Cardiac muscle cell (in vitro differentiated cells and primary cell): ENCODE measurements around the gene OAS1. TPM values are rescaled to one million over a fixed set of nuclear protein-coding genes. Genes with fewer than 3 reads are reported as not detected.

Experiments used
- DNase-seq, 2 donors: peaks; one replicate each; pipeline versions ENCODE4 v3.0.0 to v3.0.0-alpha.2; 2010 to 2017; ENCODE audit warnings: low read depth in 1 of 2, low spot score in 1 of 2
- H3K27ac ChIP-seq: fragments of 200-600 bp; sonication (generic); 2 replicates; pipeline ENCODE4 v1.5.1; 2016
- H3K27me3 ChIP-seq: fragments of 200-600 bp; sonication (generic); 2 replicates; pipeline ENCODE4 v1.6.0; 2016; ENCODE audit warnings: control low read depth
- H3K36me3 ChIP-seq: fragments of 200-600 bp; sonication (generic); 2 replicates; pipeline ENCODE4 v1.5.1; 2016; ENCODE audit warnings: control low read depth
- H3K4me1 ChIP-seq: fragments of 200-600 bp; sonication (generic); 2 replicates; pipeline ENCODE4 v1.8.1; 2017; ENCODE audit warnings: low read depth, mild to moderate bottlenecking, mixed run types
- H3K4me3 ChIP-seq: fragments of 200-600 bp; sonication (generic); 2 replicates; pipeline ENCODE4 v1.5.1; 2016; ENCODE audit warnings: mild to moderate bottlenecking
- H3K9me3 ChIP-seq: fragments of 200-600 bp; sonication (generic); 2 replicates; pipeline ENCODE4 v1.5.1; 2017; ENCODE audit warnings: low read depth, mild to moderate bottlenecking, control low read depth
- polyA plus RNA-seq: library from polyadenylated mRNA; unstranded; fragments of >200 nt; fragmentation: Nextera tagmentation; extraction: Ambion mirVana; gene quantifications from 2 replicates; pipeline ENCODE4 v1.2.1, GENCODE V29; 2016
- total RNA-seq: library from RNA; depleted of rRNA; stranded (reverse); fragments of >200 nt; gene quantifications from 2 replicates; pipeline ENCODE4 v1.2.3, GENCODE V29; 2016
- TF ChIP-seq, protein P1 (sequence below): IDR thresholded peaks from 2 replicates; pipeline ENCODE4 v1.5.1; 2012; ENCODE audit warnings: low read depth, mild to moderate bottlenecking, low read length

OAS1 gene
- total and polyA plus RNA-seq, 2 experiments from 2014 or later: not detected

DNA sequence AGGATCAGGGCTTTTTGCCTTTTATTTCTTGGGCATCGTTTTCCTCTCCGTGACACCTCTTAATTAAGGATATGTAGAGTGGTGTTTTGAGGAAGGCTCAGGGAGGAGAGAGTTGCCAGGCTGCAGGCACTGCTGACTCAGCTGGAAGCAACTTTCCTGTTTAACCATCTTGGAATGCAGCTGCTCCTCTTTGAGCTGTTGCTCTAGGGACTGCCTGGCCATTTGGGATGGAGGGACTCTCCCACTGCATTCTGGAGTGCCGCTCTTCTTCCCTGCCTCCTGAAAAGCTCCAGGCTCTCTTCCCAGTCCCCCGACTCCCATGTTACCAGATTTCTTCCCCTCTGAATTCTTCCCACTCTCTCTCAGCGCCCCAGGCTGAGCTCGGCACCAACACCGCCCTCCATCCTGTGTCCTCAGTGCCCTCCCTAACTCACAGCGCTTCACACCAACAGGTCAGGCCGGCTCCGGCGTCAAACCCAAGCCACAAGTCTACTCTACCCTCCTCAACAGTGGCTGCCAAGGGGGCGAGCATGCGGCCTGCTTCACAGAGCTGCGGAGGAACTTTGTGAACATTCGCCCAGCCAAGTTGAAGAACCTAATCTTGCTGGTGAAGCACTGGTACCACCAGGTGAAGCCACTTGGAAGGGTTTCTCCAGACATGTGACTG, 37.4 kb downstream of the OAS1 start:
- Histone ChIP-seq H3K4me3 (no peak overlapping the region), H3K4me1 (no peaks in the 10 kb centered on the region), H3K27me3 (peaks cover 14% of the 10 kb centered on the region), H3K36me3 (no peaks in the 10 kb centered on the region), H3K9me3 (no peaks in the 10 kb centered on the region), H3K27ac (no peak overlapping the region)
- TF ChIP-seq, protein P1, sequence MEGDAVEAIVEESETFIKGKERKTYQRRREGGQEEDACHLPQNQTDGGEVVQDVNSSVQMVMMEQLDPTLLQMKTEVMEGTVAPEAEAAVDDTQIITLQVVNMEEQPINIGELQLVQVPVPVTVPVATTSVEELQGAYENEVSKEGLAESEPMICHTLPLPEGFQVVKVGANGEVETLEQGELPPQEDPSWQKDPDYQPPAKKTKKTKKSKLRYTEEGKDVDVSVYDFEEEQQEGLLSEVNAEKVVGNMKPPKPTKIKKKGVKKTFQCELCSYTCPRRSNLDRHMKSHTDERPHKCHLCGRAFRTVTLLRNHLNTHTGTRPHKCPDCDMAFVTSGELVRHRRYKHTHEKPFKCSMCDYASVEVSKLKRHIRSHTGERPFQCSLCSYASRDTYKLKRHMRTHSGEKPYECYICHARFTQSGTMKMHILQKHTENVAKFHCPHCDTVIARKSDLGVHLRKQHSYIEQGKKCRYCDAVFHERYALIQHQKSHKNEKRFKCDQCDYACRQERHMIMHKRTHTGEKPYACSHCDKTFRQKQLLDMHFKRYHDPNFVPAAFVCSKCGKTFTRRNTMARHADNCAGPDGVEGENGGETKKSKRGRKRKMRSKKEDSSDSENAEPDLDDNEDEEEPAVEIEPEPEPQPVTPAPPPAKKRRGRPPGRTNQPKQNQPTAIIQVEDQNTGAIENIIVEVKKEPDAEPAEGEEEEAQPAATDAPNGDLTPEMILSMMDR: no peak
- no peak for DNase-seq

DNA sequence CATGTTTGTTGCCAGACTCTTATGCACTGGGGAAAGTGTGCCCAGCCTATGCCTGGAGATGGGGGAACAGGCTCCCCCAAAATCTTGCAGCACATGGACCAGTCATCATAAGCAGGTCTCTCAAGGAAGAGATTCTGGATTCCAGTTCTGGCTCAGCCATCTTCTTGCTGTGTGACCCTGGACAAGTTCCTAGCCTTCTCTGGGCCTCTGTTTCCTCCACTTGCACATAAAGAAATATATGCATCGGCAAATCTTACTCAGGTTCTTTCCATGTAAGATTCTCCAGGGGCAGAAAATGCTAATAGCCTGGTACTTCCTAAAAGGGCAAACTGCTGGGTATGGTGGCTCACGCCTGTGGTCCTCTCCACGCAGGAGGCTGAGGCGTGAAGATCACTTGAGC, 38.8 kb downstream of the OAS1 start:
- H3K27me3 ChIP-seq: peaks cover under 1% of the 10 kb centered on the region
- no peak overlapping the region for H3K4me3 ChIP-seq
- H3K4me1 ChIP-seq: no peaks in the 10 kb centered on the region
- no peak overlapping the region for H3K27ac ChIP-seq
- H3K36me3 ChIP-seq: no peaks in the 10 kb centered on the region
- DNase-seq: no peak
- H3K9me3 ChIP-seq: no peaks in the 10 kb centered on the region
- TF ChIP-seq, protein P1: no peak

DNA sequence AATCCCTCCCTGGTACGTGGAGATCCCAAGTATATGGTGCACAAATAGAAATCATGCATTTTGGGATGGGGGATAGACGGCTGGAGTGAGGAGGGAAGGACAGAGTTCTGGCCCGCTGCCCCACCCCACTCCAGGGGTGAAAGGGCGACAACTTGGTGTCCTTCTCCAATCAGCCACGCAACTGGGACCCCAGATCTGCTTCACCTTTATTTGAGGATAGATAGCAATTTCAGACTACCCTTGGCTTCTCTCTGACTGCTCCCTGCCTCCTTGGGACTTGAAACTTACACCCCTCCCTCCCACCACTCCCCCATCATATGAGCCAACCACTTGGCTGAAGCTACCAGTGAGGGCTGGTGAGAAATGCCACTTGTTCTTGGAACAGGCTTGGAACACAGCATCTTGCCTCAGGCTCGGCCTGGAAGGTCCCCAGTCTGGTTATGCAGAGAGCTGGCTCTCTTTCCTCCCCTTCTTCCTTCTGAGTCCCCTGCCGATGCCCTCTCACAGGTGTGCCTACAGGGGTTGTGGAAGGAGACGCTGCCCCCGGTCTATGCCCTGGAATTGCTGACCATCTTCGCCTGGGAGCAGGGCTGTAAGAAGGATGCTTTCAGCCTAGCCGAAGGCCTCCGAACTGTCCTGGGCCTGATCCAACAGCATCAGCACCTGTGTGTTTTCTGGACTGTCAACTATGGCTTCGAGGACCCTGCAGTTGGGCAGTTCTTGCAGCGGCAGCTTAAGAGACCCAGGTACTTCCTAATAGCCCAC, 39.7 kb downstream of the OAS1 start:
- H3K4me3 ChIP-seq: no peak overlapping the region
- TF ChIP-seq, protein P1: no peak
- no peaks in the 10 kb centered on the region for H3K36me3 ChIP-seq
- no peaks in the 10 kb centered on the region for H3K9me3 ChIP-seq
- DNase-seq: no peak
- H3K27me3 ChIP-seq: no peaks in the 10 kb centered on the region
- H3K27ac ChIP-seq: no peak overlapping the region
- H3K4me1 ChIP-seq: no peaks in the 10 kb centered on the region

DNA sequence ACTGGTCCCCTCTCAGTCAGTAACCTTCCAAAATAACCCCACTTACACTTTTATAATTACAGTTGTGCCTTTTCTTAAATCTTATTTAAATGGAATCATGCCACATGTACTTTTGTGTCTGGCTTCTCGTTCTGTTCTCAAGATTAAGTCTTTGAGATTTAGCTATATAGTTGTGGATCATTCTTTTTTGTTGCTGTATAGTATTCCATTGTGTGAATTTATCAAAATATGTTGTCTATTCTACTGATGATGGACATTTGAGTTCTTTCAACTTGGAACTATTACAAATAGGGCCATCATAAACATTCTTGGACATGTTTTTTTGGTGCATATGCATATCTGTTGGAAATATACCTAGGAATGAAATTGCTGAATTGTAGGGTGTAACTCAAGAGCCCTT, 40.6 kb downstream of the OAS1 start:
- TF ChIP-seq, protein P1: no peak
- Histone ChIP-seq H3K4me1 (no peaks in the 10 kb centered on the region), H3K27me3 (no peaks in the 10 kb centered on the region), H3K27ac (no peak overlapping the region), H3K4me3 (no peak overlapping the region), H3K9me3 (no peaks in the 10 kb centered on the region), H3K36me3 (no peaks in the 10 kb centered on the region)
- DNase-seq: no peak

DNA sequence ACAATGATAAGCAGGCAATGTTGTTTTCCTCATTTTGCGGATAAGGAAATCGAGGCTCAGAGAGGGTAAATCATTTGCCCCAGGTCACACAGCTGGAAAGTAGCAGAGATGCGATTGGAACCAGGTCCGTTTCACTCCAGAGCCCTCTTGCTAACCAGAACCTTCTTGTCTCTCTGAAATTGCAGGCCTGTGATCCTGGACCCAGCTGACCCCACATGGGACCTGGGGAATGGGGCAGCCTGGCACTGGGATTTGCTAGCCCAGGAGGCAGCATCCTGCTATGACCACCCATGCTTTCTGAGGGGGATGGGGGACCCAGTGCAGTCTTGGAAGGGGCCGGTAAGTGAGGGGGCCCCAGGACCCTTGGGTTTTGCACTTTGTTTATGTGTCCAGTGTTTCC, 41.0 kb downstream of the OAS1 start:
- H3K4me3 ChIP-seq: no peak overlapping the region
- no peaks in the 10 kb centered on the region for H3K4me1 ChIP-seq
- no peaks in the 10 kb centered on the region for H3K27me3 ChIP-seq
- no peaks in the 10 kb centered on the region for H3K36me3 ChIP-seq
- H3K27ac ChIP-seq: no peak overlapping the region
- no peak for DNase-seq
- no peaks in the 10 kb centered on the region for H3K9me3 ChIP-seq
- TF ChIP-seq, protein P1: no peak
